ENCODE measurements around the gene FCGBP.

The FCGBP gene

GRCh38 chr19:39946532-39946931, 12.1 kb upstream of the FCGBP start:
- DNase-seq (ENCODE audit: low read depth in 2 of 2), result no peak

- no peak for DNase-seq (ENCODE audit: low read depth in 2 of 2)
Measured at GRCh38 chr19:39943586-39943985, 9.2 kb upstream of the FCGBP start.

- no peak for DNase-seq (ENCODE audit: low read depth in 2 of 2)
Measured at GRCh38 chr19:39942366-39942730, 7.9 kb upstream of the FCGBP start.

- no peak for DNase-seq (ENCODE audit: low read depth in 2 of 2)
Measured at GRCh38 chr19:39941615-39942365, 7.4 kb upstream of the FCGBP start.

GRCh38 chr19:39941151-39941550, 6.7 kb upstream of the FCGBP start:
- DNase-seq (ENCODE audit: low read depth in 2 of 2), result no peak

GRCh38 chr19:39940221-39940833, 5.9 kb upstream of the FCGBP start:
- DNase-seq (ENCODE audit: low read depth in 2 of 2), result no peak

- no peak for DNase-seq (ENCODE audit: low read depth in 2 of 2)
Measured at GRCh38 chr19:39939556-39939955, 5.1 kb upstream of the FCGBP start.

- no peak for DNase-seq (ENCODE audit: low read depth in 2 of 2)
Measured at GRCh38 chr19:39937787-39938186, 3.4 kb upstream of the FCGBP start.

- DNase-seq (ENCODE audit: low read depth in 2 of 2), result no peak
Measured at GRCh38 chr19:39937094-39937720, 2.8 kb upstream of the FCGBP start.

GRCh38 chr19:39936622-39937021, 2.2 kb upstream of the FCGBP start:
- DNase-seq (ENCODE audit: low read depth in 2 of 2), result no peak

- DNase-seq (ENCODE audit: low read depth in 2 of 2), result no peak
Measured at GRCh38 chr19:39936020-39936419, 1.6 kb upstream of the FCGBP start.

- no peak for DNase-seq (ENCODE audit: low read depth in 2 of 2)
Measured at GRCh38 chr19:39935364-39935661, 879 bp upstream of the FCGBP start.

- DNase-seq (ENCODE audit: low read depth in 2 of 2), result no peak
Measured at GRCh38 chr19:39929750-39930149, 4.7 kb downstream of the FCGBP start.

GRCh38 chr19:39928357-39928725, 6.1 kb downstream of the FCGBP start:
- no peak for DNase-seq (ENCODE audit: low read depth in 2 of 2)

GRCh38 chr19:39927524-39928356, 6.7 kb downstream of the FCGBP start:
- no peak for DNase-seq (ENCODE audit: low read depth in 2 of 2)

GRCh38 chr19:39927076-39927475, 7.4 kb downstream of the FCGBP start:
- DNase-seq (ENCODE audit: low read depth in 2 of 2), result no peak

GRCh38 chr19:39926170-39926760, 8.2 kb downstream of the FCGBP start:
- DNase-seq (ENCODE audit: low read depth in 2 of 2), result no peak

GRCh38 chr19:39924952-39925351, 9.5 kb downstream of the FCGBP start:
- no peak for DNase-seq (ENCODE audit: low read depth in 2 of 2)

- no peak for DNase-seq (ENCODE audit: low read depth in 2 of 2)
Measured at GRCh38 chr19:39924389-39924788, 10.0 kb downstream of the FCGBP start.

- DNase-seq (ENCODE audit: low read depth in 2 of 2), result no peak
Measured at GRCh38 chr19:39923862-39924261, 10.6 kb downstream of the FCGBP start.

GRCh38 chr19:39919976-39920375, 14.5 kb downstream of the FCGBP start:
- no peak for DNase-seq (ENCODE audit: low read depth in 2 of 2)

- DNase-seq (ENCODE audit: low read depth in 2 of 2), result no peak
Measured at GRCh38 chr19:39918183-39918651, 16.2 kb downstream of the FCGBP start.

Data from stimulated activated CD4-positive, alpha-beta T cell treated with anti-CD3 and anti-CD28 coated beads, Interleukin-4, amount 100 ng/mL, for 48 hours (primary cell).